GM19468 (cell line): Measurements from ENCODE around the gene PARD6A.

Experiments used
- ATAC-seq: cut with Tn5 transposase; IDR thresholded peaks from one replicate; pipeline ENCODE4 v1.9.1; 2021; ENCODE audit warnings: mild to moderate bottlenecking, moderate library complexity, moderate number of reproducible peaks; ENCODE audit not compliant: unreplicated experiment; ENCODE audit errors: extremely low read depth

The PARD6A gene

GRCh38 chr16:67653128-67653788 lies 7.5 kb upstream of the PARD6A start:
- ATAC-seq, result no peak

DNA sequence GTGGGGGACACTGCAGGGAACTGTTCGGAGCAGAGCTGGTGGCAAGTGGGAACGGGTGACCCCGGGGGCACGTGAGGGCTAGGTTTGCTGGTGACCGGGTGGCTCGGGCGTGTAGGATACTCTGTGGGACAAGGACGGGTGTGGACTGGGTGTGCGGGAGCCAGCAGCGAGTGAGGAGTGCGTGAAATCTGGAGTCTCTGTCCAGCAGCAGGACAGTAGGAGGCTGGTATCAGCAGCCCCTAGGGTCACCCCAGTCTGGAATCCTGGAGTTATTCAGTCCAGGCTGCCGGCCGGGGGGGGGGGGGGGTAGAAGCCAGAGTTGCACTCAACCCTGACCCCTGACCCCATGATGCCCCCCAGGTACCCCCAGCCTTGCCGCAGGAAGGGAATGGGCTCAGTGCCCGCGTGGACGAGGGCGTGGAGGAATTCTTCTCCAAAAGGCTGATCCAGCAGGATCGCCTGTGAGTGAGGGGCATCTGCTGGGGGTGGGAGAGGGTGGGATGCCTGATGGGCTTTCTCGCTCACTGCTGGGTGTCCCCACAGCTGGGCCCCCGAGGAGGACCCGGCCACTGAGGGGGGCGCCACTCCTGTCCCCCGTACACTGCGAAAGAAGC lies 6.9 kb upstream of the PARD6A start:
- no peak for ATAC-seq

DNA sequence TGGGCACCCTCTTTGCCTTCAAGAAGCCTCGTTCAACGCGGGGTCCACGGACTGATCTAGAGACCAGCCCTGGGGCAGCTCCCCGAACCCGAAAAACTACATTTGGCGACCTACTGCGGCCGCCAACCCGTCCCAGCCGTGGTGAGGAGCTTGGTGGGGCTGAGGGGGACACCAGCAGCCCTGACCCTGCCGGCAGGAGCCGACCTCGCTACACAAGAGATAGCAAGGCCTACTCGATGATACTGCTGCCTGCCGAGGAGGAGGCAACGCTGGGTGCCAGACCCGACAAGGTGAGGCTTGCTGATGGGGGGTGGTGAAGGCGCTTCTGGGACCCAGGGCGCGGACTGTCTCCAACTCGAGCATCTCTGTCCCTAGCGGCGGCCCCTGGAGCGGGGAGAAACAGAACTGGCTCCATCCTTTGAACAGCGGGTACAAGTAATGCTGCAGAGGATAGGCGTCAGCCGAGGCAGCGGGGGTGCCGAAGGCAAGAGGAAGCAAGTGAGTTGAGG lies 6.3 kb upstream of the PARD6A start:
- ATAC-seq, result no peak

DNA sequence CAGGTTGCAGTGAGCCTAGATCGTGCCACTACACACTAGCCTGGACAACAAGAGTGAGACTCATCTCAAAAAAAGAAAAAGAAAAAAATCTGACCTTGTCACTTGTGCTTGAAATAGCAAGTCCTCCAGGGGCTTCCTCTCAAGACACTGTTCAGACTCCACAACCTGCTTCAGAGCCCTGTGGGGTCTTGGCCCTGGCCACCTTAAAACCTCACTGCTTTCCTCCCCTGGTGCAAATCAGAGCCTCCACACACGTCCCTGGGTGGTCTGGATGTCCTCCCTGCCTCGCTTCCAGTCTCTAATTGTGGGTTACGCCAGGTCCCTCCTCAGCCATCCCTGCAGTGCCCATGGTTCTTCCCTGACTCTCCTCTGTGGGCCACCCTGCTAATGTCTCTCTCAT lies 5.4 kb upstream of the PARD6A start:
- no peak for ATAC-seq

GRCh38 chr16:67656344-67657016 lies 4.3 kb upstream of the PARD6A start:
- ATAC-seq, result no peak

DNA sequence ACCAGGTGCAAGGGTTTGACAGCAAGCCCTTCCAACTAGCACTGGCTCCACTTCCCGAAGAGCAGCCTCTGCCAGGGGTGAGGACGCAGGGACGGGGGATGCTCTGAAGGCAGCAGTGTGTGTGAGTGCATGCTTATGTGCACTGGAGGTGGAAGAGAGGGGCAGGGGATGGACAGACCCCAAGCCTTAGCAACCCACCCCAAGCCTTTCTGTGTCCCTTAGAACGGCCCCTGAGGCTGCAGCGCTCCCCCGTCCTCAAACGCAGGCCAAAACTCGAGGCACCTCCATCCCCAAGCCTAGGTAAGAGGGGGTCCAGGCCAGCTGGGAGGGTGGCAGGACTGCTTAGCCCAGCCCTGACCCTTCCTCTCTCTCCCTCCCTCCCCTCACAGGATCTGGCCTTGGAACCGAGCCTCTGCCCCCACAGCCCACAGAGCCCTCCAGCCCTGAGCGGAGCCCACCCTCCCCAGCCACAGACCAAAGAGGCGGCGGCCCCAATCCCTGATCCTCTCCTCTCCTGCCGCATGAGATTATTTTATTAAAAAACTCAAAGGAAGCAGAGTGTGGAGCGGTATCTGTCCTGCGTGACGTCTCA lies 3.6 kb upstream of the PARD6A start:
- ATAC-seq, result no peak

DNA sequence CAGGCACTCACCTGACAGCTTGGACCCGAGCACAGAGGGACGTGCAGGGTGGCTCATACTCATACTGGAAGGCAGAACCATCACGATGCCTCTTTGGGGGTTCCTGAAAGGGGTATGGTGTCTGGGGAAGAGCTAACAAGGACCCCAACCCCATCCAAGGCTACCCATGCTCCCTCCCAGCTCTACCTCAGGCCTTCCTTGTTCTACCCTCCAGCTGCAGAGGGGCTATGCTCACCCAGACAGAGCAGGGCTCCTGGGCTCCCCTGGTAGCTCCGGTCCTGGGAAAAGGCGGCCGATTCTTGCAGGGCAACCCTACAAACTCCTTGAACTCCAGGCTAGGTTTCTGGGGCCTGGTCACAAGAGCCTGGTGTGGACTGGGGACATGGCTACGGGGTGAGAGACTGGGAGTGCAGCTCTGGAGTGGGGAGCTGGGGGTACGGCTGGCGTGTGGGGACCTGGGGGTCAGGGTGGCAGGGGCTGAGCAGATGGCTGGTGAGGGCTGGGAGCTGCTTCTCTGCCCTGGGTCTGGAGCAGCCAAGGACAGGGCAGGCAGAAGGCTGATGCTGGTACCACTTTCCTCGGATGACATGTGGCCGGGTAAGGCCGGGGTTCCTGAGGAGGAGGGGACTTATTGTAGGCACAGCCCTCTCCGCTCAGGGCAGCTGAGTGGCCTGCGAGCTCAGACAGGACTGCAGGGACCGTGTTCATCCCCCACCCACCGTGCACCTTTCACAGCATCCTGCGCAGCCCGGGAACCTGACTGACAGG lies 2.8 kb upstream of the PARD6A start:
- ATAC-seq, result no peak

DNA sequence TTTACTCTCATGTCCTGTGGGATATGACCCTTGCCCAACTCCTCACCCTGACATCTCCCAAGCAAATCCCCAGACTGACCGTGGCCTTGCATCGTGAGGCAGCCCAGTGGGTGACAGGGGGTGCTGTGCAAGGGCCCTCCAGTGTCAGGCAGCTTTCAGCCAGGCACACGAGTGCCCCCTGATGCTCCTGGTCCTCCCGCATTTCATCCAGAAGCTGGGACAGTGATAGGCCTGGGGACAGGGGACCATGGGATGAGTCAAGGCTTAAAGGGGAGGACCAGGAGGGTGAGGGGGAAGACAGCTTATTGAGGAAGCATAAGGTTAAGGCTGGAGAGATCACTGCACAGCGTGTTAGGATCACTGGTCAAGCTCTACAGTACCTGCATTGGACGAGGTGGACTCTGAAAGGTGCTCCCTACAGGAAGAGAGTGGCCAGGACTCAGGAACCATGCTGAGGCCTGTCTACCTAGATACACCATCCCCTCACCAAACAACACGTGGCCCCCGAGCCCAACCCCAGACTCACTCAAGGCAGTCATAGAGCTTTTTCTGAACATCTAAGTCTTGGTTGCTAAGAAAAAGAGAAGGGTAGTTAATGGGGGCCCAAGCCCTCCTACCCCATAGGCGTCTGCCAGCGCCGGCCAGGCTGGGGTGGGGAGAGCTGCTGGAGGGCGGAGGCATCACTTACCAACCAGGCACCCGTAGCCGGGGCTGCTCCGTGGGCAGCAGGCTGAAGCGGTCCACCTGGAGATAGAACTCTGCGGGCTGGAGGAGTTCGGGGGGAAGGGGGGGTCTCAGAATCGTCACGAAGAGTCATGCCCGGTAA lies 1.7 kb upstream of the PARD6A start:
- ATAC-seq, result no peak

DNA sequence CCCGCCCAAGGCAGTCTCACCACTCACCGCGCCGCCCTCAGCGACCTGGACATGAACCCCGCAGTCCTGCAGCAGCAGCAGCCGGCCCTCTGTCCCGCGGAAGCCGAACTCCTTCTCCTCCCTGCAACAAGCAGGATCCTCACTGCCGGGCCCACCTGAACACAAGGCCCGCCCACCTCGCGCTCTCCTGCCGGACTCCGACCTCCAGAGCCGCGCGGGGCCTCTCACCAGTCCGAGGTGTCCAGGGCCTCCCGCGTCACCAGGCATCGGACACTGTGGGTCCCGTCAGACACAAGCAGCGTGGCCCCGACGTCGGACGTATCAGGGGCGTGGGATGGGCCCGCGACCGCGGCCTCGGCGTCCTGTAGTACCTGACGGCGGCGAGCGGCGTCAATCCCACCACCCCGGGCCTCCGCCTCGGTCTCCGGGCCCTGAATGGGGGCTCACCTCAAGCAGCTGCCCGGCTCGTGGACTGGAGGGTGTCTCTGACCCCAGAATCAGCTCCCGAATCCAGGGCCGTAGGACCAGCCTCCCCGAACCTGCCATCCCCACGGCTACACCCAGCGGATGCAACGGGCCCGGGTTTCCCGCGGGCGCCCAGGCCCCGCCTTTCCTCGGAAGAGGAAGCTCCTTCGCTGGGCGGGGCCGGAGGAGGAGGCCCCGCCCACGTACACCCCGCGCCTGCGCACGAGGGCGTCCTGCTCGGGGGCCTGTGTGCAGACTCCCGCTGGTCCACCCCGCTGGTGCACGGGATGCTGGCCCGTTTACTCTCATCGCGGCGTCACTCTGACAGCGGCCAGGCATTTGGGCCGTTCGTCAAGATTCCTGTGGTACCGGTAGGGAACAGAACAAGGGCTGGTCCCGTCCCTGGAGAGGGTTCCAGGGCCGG lies 841 bp upstream of the PARD6A start, which contains the start of gene ACD:
Gene ACD (minus strand): TSS at position 586 of the 889 bp plus-strand sequence. CDS start 40 bp downstream, at position 546.
- peak; percentile 47 for ATAC-seq

- ATAC-seq, result no peak
Measured at GRCh38 chr16:67661101-67661761, 471 bp downstream of the PARD6A start.

GRCh38 chr16:67661886-67662652 lies 1.3 kb downstream of the PARD6A start:
- no peak for ATAC-seq

GRCh38 chr16:67662653-67663010 lies 1.9 kb downstream of the PARD6A start:
- ATAC-seq, result no peak

DNA sequence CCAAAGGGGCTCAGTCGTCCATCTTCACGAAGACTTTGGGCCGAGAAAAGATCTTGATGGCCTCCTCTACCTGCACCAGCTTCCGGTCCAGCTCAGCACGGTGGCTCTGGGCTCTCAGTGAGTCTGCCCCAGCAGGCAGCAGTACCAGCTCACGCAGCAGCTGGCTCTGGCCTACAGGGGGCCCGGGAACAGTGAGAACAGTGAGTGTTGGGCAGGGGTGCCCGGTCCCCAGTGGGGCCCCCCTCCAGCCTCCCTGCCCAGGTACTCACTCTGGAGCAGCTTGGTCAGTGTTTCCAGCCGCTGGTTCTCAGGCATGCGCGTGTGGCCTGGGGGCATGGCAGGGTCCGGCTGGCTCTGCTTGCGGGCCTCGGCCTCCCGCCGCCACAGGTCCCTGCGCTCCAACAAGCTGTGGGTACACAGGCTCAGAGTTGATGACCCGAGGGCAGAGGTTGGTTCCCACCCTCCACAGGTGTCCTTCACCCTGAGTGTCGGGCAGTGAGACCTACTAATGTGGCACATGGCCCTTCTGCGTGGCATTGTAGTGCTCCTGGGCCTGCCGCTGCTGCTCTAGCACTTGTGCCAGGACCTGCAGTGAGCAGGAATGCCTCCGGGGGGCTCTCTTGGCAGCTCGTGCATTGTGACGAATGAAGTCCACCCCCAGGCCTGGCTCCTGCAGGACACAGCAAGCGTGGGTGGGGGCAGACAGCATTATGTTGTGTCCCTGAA lies 2.6 kb downstream of the PARD6A start:
- no peak for ATAC-seq

DNA sequence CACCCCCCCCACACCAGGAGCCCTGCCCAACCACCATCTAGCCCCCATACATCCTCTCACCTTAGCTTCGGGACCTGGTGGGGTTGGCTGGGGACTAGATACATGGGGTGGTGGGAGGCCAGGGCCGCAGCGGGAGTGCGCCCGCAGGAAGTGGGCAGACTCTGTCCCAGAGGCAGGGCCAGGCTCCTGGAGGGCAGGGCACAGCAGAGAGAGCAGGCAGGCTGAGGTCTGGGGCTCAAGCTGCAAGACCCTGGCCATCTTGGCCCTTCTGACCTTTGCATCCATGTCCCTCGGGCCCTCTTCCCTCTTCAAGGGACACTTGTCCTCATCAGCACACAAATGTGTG lies 3.1 kb downstream of the PARD6A start:
- ATAC-seq, result no peak

DNA sequence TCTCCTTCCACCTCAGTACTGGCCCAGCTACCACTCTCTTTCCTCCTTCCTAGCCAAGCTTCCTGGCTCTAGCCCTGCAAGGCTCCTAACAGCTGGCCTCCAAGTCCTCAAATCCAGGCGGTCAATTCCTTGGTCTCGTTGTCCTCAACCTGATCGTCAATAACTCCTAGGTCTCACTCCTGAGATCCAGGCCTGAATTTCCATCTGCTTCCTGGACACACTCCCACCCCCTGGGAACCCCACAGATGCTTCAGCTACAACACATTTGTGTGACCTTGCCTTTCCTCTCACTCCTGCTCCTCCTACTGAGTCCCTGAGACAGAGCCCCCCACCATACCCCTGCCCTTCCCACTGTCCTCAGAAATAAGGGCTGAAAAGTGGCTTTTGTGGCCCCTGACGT lies 3.5 kb downstream of the PARD6A start:
- ATAC-seq, result no peak

DNA sequence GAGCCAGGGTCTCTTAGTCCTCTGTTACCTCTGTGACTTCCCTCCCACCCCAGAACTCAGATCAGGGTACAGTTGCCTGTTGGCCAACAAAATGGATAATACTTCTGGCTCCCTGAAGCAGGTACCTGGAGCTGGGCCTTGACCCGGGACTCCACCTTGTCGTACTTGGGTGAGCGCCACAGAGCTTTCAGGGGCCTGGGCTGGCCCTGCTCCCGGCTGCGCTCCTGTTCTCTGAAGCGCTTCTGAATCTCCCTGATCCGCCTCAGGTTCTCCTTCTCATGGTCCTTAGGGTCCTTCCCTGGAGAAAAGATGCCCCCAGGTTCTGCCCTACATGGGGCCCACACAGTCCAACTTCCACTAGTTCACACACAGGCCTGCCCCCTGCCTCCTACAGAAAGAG lies 4.1 kb downstream of the PARD6A start:
- no peak for ATAC-seq

DNA sequence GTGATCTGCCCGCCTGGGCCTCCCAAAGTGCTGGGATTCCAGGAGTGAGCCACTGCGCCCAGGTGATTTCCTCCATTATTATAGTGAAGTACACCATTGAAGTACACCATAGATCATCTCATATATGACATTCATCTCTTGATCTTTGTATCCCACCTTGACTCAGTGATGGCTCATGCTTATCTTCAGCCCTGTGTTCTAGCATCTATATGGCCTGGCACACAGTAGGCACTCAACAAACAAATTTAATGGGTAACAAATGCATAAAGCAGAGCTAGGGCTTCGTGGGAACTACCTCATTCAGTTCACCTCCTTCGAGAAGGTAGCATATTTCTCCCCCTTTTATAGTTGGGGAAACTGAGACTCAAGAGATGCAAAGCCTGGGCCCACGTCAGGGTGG lies 4.8 kb downstream of the PARD6A start:
- no peak for ATAC-seq
